OCI-LY7 (cell line): ENCODE measurements around the gene GBGT1. TPM values are rescaled to one million over a fixed set of nuclear protein-coding genes. Genes with fewer than 3 reads are reported as not detected.

Experiments used
- BruUV-seq: library from RNA; stranded (reverse); fragments of 400-500 nt; replicated peaks from 2 replicates; lab custom pipeline; 2021; lab: Mats Ljungman, UMichigan
- CTCF ChIA-PET: fragments of 300-600 bp; sonication (Branson Sonifier 250); formaldehyde crosslinking; loops from one replicate; lab custom pipeline; 2022; ENCODE audit warnings: antibody characterized with exemption; ENCODE audit not compliant: unreplicated experiment; lab: Charles Lee
- POLR2A ChIA-PET: fragments of 300-600 bp; sonication (Branson Sonifier 250); formaldehyde crosslinking; loops from one replicate; lab custom pipeline; 2022; ENCODE audit warnings: antibody characterized with exemption; lab: Charles Lee
- DNase-seq: peaks from one replicate; pipeline ENCODE4 v3.0.0-alpha.2; 2015; ENCODE audit warnings: low spot score
- H2AFZ ChIP-seq: fragments of 200-600 bp; sonication (generic), shearing (Covaris generic); 2 replicates; pipeline ENCODE4 v1.6.1; 2014; ENCODE audit warnings: mild to moderate bottlenecking, antibody characterized with exemption, low read length, moderate library complexity
- H3K27ac ChIP-seq: fragments of 200-600 bp; sonication (generic); 2 replicates; pipeline ENCODE4 v1.5.1; 2014; ENCODE audit warnings: mixed run types, low read depth, mild to moderate bottlenecking, moderate library complexity, low read length, inconsistent platforms; ENCODE audit not compliant: poor library complexity, severe bottlenecking
- H3K36me3 ChIP-seq: fragments of 200-600 bp; sonication (generic); 2 replicates; pipeline ENCODE4 v1.6.1; 2014; ENCODE audit warnings: mild to moderate bottlenecking, antibody characterized with exemption, low read length, moderate library complexity, mixed read lengths; ENCODE audit not compliant: insufficient read depth
- H3K4me1 ChIP-seq: fragments of 200-600 bp; sonication (generic); 2 replicates; pipeline ENCODE4 v1.5.1; 2014; ENCODE audit warnings: mild to moderate bottlenecking, low read length; ENCODE audit not compliant: insufficient read depth, poor library complexity, severe bottlenecking
- H3K4me2 ChIP-seq: fragments of 200-600 bp; sonication (generic); 2 replicates; pipeline ENCODE4 v1.6.1; 2014; ENCODE audit warnings: mild to moderate bottlenecking, low read length
- H3K4me3 ChIP-seq: fragments of 200-600 bp; sonication (generic); 2 replicates; pipeline ENCODE4 v1.5.1; 2014; ENCODE audit warnings: mild to moderate bottlenecking, low read depth, low read length; ENCODE audit not compliant: poor library complexity, severe bottlenecking
- H3K79me2 ChIP-seq: fragments of 200-600 bp; sonication (generic); 2 replicates; pipeline ENCODE4 v1.6.1; 2016; ENCODE audit warnings: low read depth, mild to moderate bottlenecking, low read length, moderate library complexity, mixed read lengths; ENCODE audit not compliant: insufficient read depth
- H3K9me2 ChIP-seq: fragments of 200-600 bp; sonication (generic); 2 replicates; pipeline ENCODE4 v1.6.1; 2016; ENCODE audit warnings: mild to moderate bottlenecking, low read length, mixed read lengths; ENCODE audit not compliant: insufficient read depth
- H3K9me3 ChIP-seq: fragments of 200-600 bp; sonication (generic); 2 replicates; pipeline ENCODE4 v1.6.1; 2014; ENCODE audit warnings: mild to moderate bottlenecking, mixed run types, low read length, mixed read lengths
- H4K20me1 ChIP-seq: fragments of 200-600 bp; sonication (generic); 2 replicates; pipeline ENCODE4 v1.6.1; 2014; ENCODE audit warnings: mild to moderate bottlenecking, antibody characterized with exemption, low read length, moderate library complexity, mixed read lengths; ENCODE audit not compliant: insufficient read depth
- CTCF ChIP-seq: fragments of 200-600 bp; sonication (generic); conservative IDR thresholded peaks from 2 replicates; pipeline ENCODE4 v1.5.1; 2014; ENCODE audit warnings: mild to moderate bottlenecking, antibody characterized with exemption, low read length, moderate library complexity, mixed read lengths
- EZH2phosphoT487 ChIP-seq: fragments of 200-600 bp; sonication (generic); IDR thresholded peaks from 2 replicates; pipeline ENCODE4 v1.6.1; 2018; ENCODE audit warnings: low read depth, borderline replicate concordance, mild to moderate bottlenecking, mixed run types, antibody characterized with exemption, low read length, moderate library complexity, mixed read lengths
- intact Hi-C: fragments of 100-400 bp; cut with micrococcal nuclease; formaldehyde crosslinking; loops from one replicate; pipeline ENCODE4 v1.10.0; 2022; ENCODE audit not compliant: unreplicated experiment
- total RNA-seq, 2 experiments: library from RNA; depleted of rRNA in 1 of 2; stranded (reverse); fragments of >200 nt in 1 of 2; shearing (Covaris generic) in 1 of 2; gene quantifications; 2 replicates each; pipeline ENCODE4 v1.2.3, GENCODE V29; 2014 to 2022

GBGT1 gene
- total RNA-seq, 2 experiments from 2014 or later = 2.1 to 5.9 TPM

- H3K27ac ChIP-seq = no peak overlapping the region
- no peak overlapping the region for H3K4me2 ChIP-seq
- no TSS peak for BruUV-seq
These were observed 5.4 kb upstream of the GBGT1 start for GRCh38 chr9:133169102-133169501.

GRCh38 chr9:133168432-133168831 is 4.7 kb upstream of the GBGT1 start:
- Histone ChIP-seq H3K27ac (no peak overlapping the region), H2AFZ (no peak overlapping the region), H3K36me3 (no peaks in the 10 kb centered on the region), H3K4me1 (peaks cover 30% of the 10 kb centered on the region), H3K79me2 (no peaks in the 10 kb centered on the region), H3K9me3 (no peaks in the 10 kb centered on the region), H3K4me2 (no peak overlapping the region), H3K4me3 (no peak overlapping the region), H4K20me1 (no peaks in the 10 kb centered on the region), H3K9me2 (no peaks in the 10 kb centered on the region)
- DNase-seq = no peak
- ChIA-PET POLR2A (no interaction called here), CTCF (no interaction called here)
- intact Hi-C loops = no loop called here
- no TSS peak for BruUV-seq
- TF ChIP-seq CTCF (no peak), EZH2phosphoT487 (no peak)

More at GRCh38 chr9:133169102-133169501, 5.4 kb upstream of the GBGT1 start:
- Histone ChIP-seq H4K20me1 (no peaks in the 10 kb centered on the region), H3K9me3 (no peaks in the 10 kb centered on the region), H2AFZ (no peak overlapping the region), H3K36me3 (no peaks in the 10 kb centered on the region), H3K4me1 (peaks cover 23% of the 10 kb centered on the region), H3K9me2 (no peaks in the 10 kb centered on the region), H3K4me3 (no peak overlapping the region), H3K79me2 (no peaks in the 10 kb centered on the region)
- CTCF ChIA-PET = no interaction called here
- TF ChIP-seq EZH2phosphoT487 = no peak
- TF ChIP-seq CTCF = no peak
- DNase-seq = no peak
- intact Hi-C loops = no loop called here
- POLR2A ChIA-PET = no interaction called here

- ChIA-PET CTCF (no interaction called here), POLR2A (no interaction called here)
- H3K79me2 ChIP-seq = no peaks in the 10 kb centered on the region
- no peak overlapping the region for H2AFZ ChIP-seq
- H3K4me2 ChIP-seq = no peak overlapping the region
- H3K4me1 ChIP-seq = peaks cover 32% of the 10 kb centered on the region
- no peaks in the 10 kb centered on the region for H4K20me1 ChIP-seq
- H3K36me3 ChIP-seq = no peaks in the 10 kb centered on the region
- no TSS peak for BruUV-seq
- no peak overlapping the region for H3K27ac ChIP-seq
- no peaks in the 10 kb centered on the region for H3K9me2 ChIP-seq
- H3K9me3 ChIP-seq = no peaks in the 10 kb centered on the region
- TF ChIP-seq EZH2phosphoT487 (no peak), CTCF (no peak)
- DNase-seq = no peak
- intact Hi-C loops = no loop called here
- H3K4me3 ChIP-seq = no peak overlapping the region
These were observed 4.1 kb upstream of the GBGT1 start for GRCh38 chr9:133167769-133168168.
